ENCODE results near the gene SRP68.

GRCh38 chr17:75991396-75991795 lies 80.9 kb downstream of the SRP68 start:
- TF ChIP-seq CTCF (IDR thresholded peaks at IDR 0.05; ENCODE audit: control extremely low read depth in 1 of 3, insufficient read depth in 1 of 3, low read depth in 1 of 3, low read length in 3 of 3) (no peak), RAD21 (IDR thresholded peaks at IDR 0.05 in 1 of 2, conservative IDR thresholded peaks at IDR 0.05 in 1 of 2; ENCODE audit: low read depth in 2 of 2, low read length in 2 of 2) (no peak), GABPA (IDR thresholded peaks at IDR 0.05; ENCODE audit: borderline replicate concordance, insufficient read depth, low read length) (no peak), BACH1 (IDR thresholded peaks at IDR 0.05; ENCODE audit: low read length) (no peak), POLR2A (IDR thresholded peaks at IDR 0.05; ENCODE audit: control extremely low read depth in 1 of 2, low read depth in 2 of 2, low read length in 2 of 2) (no peak), MAFK (IDR thresholded peaks at IDR 0.05; ENCODE audit: low read depth, low read length) (no peak), RFX5 (IDR thresholded peaks at IDR 0.05; ENCODE audit: borderline replicate concordance, low read depth, low read length) (no peak), POLR2AphosphoS5 (IDR thresholded peaks at IDR 0.05; ENCODE audit: low read depth, low read length) (no peak), EP300 (IDR thresholded peaks at IDR 0.05; ENCODE audit: borderline replicate concordance in 1 of 2, low read depth in 2 of 2, low read length in 2 of 2) (no peak), YY1 (IDR thresholded peaks at IDR 0.05; ENCODE audit: low read depth, low read length) (no peak), TBP (IDR thresholded peaks at IDR 0.05; ENCODE audit: low read depth, low read length) (no peak), CBX5 (IDR thresholded peaks at IDR 0.05; ENCODE audit: low read depth, low read length) (no peak), EZH2 (IDR thresholded peaks at IDR 0.05; ENCODE audit: low read depth, low read length, severe bottlenecking) (no peak), SIN3A (conservative IDR thresholded peaks at IDR 0.05 in 1 of 2, IDR thresholded peaks at IDR 0.05 in 1 of 2; ENCODE audit: low read depth in 1 of 2, low read length in 2 of 2) (no peak)

All from H1 (cell line).